Measurements from ENCODE around the gene DYNC1LI2.

Gene DYNC1LI2

GRCh38 chr16:66699898-66700297 is 51.5 kb downstream of the DYNC1LI2 start:
- DNase-seq (ENCODE audit: insufficient read length, low spot score) = no peak
- FAIRE-seq = no peak
- TF ChIP-seq CTCF (IDR thresholded peaks at IDR 0.05; ENCODE audit: insufficient read depth, missing control alignments) = no peak

- no peak for DNase-seq (ENCODE audit: insufficient read length, low spot score)
- no peak for TF ChIP-seq CTCF (IDR thresholded peaks at IDR 0.05; ENCODE audit: insufficient read depth, missing control alignments)
- FAIRE-seq = no peak
These were observed 53.4 kb downstream of the DYNC1LI2 start for GRCh38 chr16:66698046-66698445.

- DNase-seq (ENCODE audit: insufficient read length, low spot score) (peak; percentile 63), FAIRE-seq (no peak)
- peak; percentile 28 for TF ChIP-seq CTCF (IDR thresholded peaks at IDR 0.05; ENCODE audit: insufficient read depth, missing control alignments)
These were observed 54.5 kb downstream of the DYNC1LI2 start, which contains the start of gene CMTM4 for GRCh38 chr16:66696669-66697630. TSS of gene CMTM4 (minus strand) at chr16:66696743. CDS start at chr16:66696525, 218 bp downstream.

- DNase-seq (ENCODE audit: insufficient read length, low spot score) = no peak
- TF ChIP-seq CTCF (IDR thresholded peaks at IDR 0.05; ENCODE audit: insufficient read depth, missing control alignments) = no peak
- no peak for FAIRE-seq
These were observed 55.3 kb downstream of the DYNC1LI2 start for GRCh38 chr16:66695935-66696668.

- DNase-seq (ENCODE audit: insufficient read length, low spot score) (no peak), FAIRE-seq (no peak)
- no peak for TF ChIP-seq CTCF (IDR thresholded peaks at IDR 0.05; ENCODE audit: insufficient read depth, missing control alignments)
These were observed 55.9 kb downstream of the DYNC1LI2 start for GRCh38 chr16:66695471-66695934.

- DNase-seq (ENCODE audit: insufficient read length, low spot score) (no peak), FAIRE-seq (no peak)
- no peak for TF ChIP-seq CTCF (IDR thresholded peaks at IDR 0.05; ENCODE audit: insufficient read depth, missing control alignments)
These were observed 58.3 kb downstream of the DYNC1LI2 start for GRCh38 chr16:66693149-66693548.
